ENCODE measurements around the gene APLN.
A peak's percentile ranks its signal among the peaks of the same experiment; 100 is the strongest.

Gene APLN

DNA sequence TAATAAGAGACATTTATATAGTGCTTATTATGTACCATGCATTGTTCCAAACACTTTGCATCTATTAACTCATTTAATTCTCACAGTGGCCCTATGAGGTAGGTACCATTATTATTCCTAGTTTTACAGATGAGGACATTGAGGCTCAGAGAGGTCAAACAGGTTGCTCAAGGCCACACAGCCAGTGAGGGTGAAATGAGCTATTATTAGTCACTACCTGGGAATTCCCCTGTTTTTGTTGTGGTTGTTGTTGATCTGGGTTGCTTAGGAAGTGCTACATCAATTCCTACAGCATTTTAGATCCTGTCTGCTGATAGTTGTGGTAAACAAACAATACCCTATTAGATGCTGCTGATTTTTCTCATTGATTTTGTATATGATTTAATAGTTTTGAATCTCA lies 41.2 kb downstream of the APLN start:
- no peak overlapping the region for H3K4me3 ChIP-seq (ENCODE audit: control insufficient read depth, low read depth, low read length)
- TF ChIP-seq, protein P1, sequence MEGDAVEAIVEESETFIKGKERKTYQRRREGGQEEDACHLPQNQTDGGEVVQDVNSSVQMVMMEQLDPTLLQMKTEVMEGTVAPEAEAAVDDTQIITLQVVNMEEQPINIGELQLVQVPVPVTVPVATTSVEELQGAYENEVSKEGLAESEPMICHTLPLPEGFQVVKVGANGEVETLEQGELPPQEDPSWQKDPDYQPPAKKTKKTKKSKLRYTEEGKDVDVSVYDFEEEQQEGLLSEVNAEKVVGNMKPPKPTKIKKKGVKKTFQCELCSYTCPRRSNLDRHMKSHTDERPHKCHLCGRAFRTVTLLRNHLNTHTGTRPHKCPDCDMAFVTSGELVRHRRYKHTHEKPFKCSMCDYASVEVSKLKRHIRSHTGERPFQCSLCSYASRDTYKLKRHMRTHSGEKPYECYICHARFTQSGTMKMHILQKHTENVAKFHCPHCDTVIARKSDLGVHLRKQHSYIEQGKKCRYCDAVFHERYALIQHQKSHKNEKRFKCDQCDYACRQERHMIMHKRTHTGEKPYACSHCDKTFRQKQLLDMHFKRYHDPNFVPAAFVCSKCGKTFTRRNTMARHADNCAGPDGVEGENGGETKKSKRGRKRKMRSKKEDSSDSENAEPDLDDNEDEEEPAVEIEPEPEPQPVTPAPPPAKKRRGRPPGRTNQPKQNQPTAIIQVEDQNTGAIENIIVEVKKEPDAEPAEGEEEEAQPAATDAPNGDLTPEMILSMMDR (IDR thresholded peaks at IDR 0.05; ENCODE audit: control insufficient read depth, insufficient read depth, low read depth, low read length, missing control alignments) = no peak
- no peak for DNase-seq (ENCODE audit: low read depth)

DNA sequence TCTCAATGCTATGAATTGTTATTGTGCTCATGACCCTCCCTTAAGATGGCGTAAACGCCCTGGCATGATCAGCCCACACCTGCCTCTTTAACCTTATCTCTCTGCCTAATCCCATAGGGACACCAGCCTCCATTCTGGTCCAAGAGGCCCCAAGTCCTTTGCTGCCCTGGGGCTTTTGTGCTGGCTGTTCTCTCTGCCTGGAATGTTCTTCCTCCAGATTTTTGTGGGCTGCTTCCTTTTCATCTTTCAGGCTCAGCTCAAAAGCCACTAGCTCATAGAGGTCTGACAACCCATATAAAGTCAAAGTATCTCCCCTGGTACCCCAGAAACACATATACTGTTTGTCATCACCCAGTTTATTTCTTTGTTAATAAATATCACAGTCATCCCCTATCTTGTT lies 42.4 kb downstream of the APLN start:
- DNase-seq (ENCODE audit: low read depth) = no peak
- no peak overlapping the region for H3K4me3 ChIP-seq (ENCODE audit: control insufficient read depth, low read depth, low read length)
- TF ChIP-seq, protein P1 (IDR thresholded peaks at IDR 0.05; ENCODE audit: control insufficient read depth, insufficient read depth, low read depth, low read length, missing control alignments) = no peak

DNA sequence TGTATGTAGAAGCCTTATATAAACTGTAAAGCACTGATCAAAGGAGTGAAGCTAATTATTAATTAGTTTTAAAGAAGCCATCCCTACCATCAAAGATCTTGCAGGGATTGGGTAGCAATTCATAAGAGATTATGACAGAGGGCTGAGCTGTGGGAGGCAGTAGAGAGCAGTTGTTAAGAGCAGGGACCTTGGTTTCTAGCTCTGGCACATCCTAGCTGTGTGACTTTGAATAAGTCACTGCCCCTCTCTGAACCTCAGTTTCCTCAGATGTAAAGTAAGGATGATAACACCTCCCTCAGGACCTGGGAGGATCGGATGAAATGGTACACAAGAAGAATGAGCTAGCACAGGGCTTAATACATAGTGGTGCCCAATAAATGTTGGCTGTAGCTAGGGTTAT lies 45.4 kb downstream of the APLN start:
- TF ChIP-seq, protein P1 (IDR thresholded peaks at IDR 0.05; ENCODE audit: control insufficient read depth, insufficient read depth, low read depth, low read length, missing control alignments) = no peak
- no peak overlapping the region for H3K4me3 ChIP-seq (ENCODE audit: control insufficient read depth, low read depth, low read length)

DNA sequence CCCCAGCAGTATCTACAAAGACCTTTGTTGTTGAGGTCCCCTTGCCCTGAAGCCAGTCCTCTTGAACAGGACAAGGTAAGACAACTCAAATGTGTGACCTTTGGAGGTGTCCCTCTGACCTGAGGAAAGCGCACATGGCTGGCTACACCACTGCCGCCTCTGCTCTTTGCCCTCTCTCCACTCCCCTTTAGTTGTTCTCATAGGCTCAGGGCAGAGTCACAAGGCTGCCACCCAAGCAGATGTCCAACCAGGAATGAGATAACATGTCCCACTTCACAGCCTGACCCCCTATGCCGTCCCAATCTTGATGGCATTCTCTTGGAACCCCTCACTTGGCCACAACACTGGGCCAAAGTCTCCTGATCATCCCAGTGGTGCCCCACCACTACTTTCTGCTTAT lies 46.3 kb downstream of the APLN start:
- no peak for DNase-seq (ENCODE audit: low read depth)

More for the DNA sequence above, 45.4 kb downstream of the APLN start:
- DNase-seq (ENCODE audit: low read depth) = no peak

DNA sequence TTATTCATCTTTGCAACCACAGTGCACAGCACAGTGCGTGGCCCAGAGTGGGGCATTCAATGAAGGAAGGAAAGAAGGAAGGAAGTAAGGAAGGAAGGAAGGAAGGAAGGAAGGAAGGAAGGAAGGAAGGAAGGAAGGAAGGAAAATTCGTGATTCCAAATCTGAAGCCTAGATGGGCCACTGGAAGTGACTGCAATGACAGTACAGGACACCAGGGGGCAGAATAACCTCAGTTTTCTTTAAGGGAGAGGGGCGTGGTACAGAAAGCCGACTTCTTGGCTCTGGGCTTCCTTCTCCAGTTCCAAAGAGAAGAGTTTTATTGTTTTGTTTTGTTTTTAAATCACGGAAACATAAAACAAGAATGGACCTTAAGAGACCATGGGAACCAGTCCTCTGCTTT lies 47.8 kb downstream of the APLN start:
- DNase-seq (ENCODE audit: low read depth) = no peak
- TF ChIP-seq, protein P1 (IDR thresholded peaks at IDR 0.05; ENCODE audit: control insufficient read depth, insufficient read depth, low read depth, low read length, missing control alignments) = peak; percentile 79
- no peak overlapping the region for H3K4me3 ChIP-seq (ENCODE audit: control insufficient read depth, low read depth, low read length)

More for the DNA sequence above, 46.3 kb downstream of the APLN start:
- no peak overlapping the region for H3K4me3 ChIP-seq (ENCODE audit: control insufficient read depth, low read depth, low read length)
- TF ChIP-seq, protein P1 (IDR thresholded peaks at IDR 0.05; ENCODE audit: control insufficient read depth, insufficient read depth, low read depth, low read length, missing control alignments) = no peak

DNA sequence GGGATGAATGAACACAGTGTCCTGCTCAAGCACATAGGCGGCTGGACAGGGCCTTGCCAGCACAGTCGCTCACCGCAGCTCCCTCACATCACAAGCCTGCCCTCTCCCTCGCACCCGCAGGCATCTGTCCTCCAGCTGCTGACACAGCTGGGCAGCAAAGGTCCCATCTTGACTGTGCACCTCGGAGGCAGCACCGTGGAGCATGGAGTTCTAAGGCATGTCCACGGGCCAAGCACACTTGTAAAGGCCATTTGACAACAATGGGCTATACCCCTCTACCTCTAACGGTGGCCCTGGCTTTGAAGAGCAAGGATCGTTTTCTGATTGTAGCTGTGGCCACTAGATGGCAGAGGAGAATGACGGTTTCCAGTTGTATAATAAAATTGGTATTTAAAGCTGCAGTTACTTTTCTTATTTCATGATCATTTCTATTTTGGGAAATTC lies 53.8 kb downstream of the APLN start:
- no peak for DNase-seq (ENCODE audit: low read depth)
- H3K4me3 ChIP-seq (ENCODE audit: control insufficient read depth, low read depth, low read length) = no peak overlapping the region
- TF ChIP-seq, protein P1 (IDR thresholded peaks at IDR 0.05; ENCODE audit: control insufficient read depth, insufficient read depth, low read depth, low read length, missing control alignments) = peak; percentile 71

DNA sequence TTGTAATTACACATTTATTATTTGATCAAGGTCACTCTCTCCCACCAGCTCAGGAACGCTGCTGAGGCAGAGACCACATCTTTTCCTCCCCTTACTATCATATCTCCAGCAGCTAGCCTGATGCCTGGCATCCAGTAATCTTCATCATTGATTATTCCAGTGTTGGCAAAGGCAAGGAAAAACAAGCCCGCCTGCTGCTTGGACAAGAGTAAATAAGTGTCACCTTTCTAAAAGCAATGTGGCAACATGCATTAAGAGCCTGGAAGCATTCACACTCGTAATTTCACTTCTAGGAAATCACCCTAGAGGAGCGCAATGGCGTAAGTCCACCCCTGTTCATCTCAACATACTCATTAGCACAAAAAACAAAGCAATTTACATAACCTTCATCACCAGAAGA lies 54.8 kb downstream of the APLN start:
- TF ChIP-seq, protein P1 (IDR thresholded peaks at IDR 0.05; ENCODE audit: control insufficient read depth, insufficient read depth, low read depth, low read length, missing control alignments) = no peak
- no peak overlapping the region for H3K4me3 ChIP-seq (ENCODE audit: control insufficient read depth, low read depth, low read length)
- no peak for DNase-seq (ENCODE audit: low read depth)

Measured in AG09309 (cell line).